H1 (cell line): ENCODE results near the gene UBE3B. TPM values are rescaled to one million over a fixed set of nuclear protein-coding genes. Genes with fewer than 3 reads are reported as not detected.

Source experiments
- CTCF ChIA-PET: fragments of 300-600 bp; sonication (Branson Sonifier 250); formaldehyde crosslinking; loops from one replicate; lab custom pipeline; 2021; ENCODE audit not compliant: partially characterized antibody; lab: Charles Lee
- POLR2A ChIA-PET: fragments of 300-600 bp; sonication (Branson Sonifier 250); formaldehyde crosslinking; loops from one replicate; lab custom pipeline; 2021; ENCODE audit warnings: inconsistent platforms; ENCODE audit not compliant: partially characterized antibody; lab: Charles Lee
- DNase-seq, 2 experiments: peaks; one replicate each; pipeline versions ENCODE4 v3.0.0 to v3.0.0-alpha.2; 2010 to 2022; ENCODE audit warnings: low spot score in 2 of 2, low read depth in 1 of 2, mixed read lengths in 1 of 2
- FAIRE-seq: peaks from 2 replicates; lab custom pipeline; 2011; peaks lifted over from hg19 to GRCh38; lab: Jason Lieb, UNC
- H2AFZ ChIP-seq: 2 replicates; pipeline ENCODE4 v1.8.1; 2012; ENCODE audit warnings: low read length, inconsistent platforms
- H2AK5ac ChIP-seq: 2 replicates; pipeline ENCODE4 v1.6.1; 2013; ENCODE audit warnings: low read depth, low read length
- H2BK120ac ChIP-seq: replicated peaks from 2 replicates; pipeline ENCODE3; 2013; ENCODE audit warnings: low read depth, low read length, inconsistent platforms
- H2BK12ac ChIP-seq: 2 replicates; pipeline ENCODE4 v1.6.1; 2013; ENCODE audit warnings: low read depth, low read length
- H2BK15ac ChIP-seq: 2 replicates; pipeline ENCODE4 v1.6.1; 2013; ENCODE audit warnings: low read length
- H2BK20ac ChIP-seq: 2 replicates; pipeline ENCODE4 v1.6.1; 2013; ENCODE audit warnings: low read length
- H2BK5ac ChIP-seq: 2 replicates; pipeline ENCODE4 v1.6.1; 2013; ENCODE audit warnings: low read depth, low read length
- H3K14ac ChIP-seq: 2 replicates; pipeline ENCODE4 v1.6.1; 2013; ENCODE audit warnings: inconsistent platforms; ENCODE audit not compliant: insufficient read length
- H3K18ac ChIP-seq: 2 replicates; pipeline ENCODE4 v1.6.1; 2013; ENCODE audit warnings: low read length; ENCODE audit errors: extremely low read depth
- H3K23ac ChIP-seq: 2 replicates; pipeline ENCODE4 v1.6.1; 2013; ENCODE audit warnings: inconsistent platforms; ENCODE audit not compliant: insufficient read length
- H3K23me2 ChIP-seq: 2 replicates; pipeline ENCODE4 v1.6.1; 2013; ENCODE audit warnings: low read depth, low read length
- H3K27ac ChIP-seq: 2 replicates; pipeline ENCODE4 v1.6.1; 2011; ENCODE audit warnings: low read depth, low read length, inconsistent platforms
- H3K27me3 ChIP-seq, 4 experiments: replicated peaks in 1 of 4; 1 replicate in 1 of 4; 2 replicates in 3 of 4; pipeline versions ENCODE4 v1.6.1 to v1.8.1; 2011 to 2013; ENCODE audit warnings: low read length in 3 of 4, mild to moderate bottlenecking in 3 of 4, inconsistent platforms in 2 of 4, mixed read lengths in 2 of 4, moderate library complexity in 1 of 4; ENCODE audit not compliant: control insufficient read depth in 3 of 4, insufficient read depth in 3 of 4; ENCODE audit errors: extremely low read depth in 1 of 4
- H3K36me3 ChIP-seq, 4 experiments: 2 replicates each; pipeline versions ENCODE4 v1.6.1 to v1.8.1; 2011 to 2013; ENCODE audit warnings: mild to moderate bottlenecking in 4 of 4, low read length in 3 of 4, moderate library complexity in 2 of 4, control low read depth in 1 of 4, inconsistent platforms in 1 of 4; ENCODE audit not compliant: insufficient read depth in 4 of 4, control insufficient read depth in 2 of 4
- H3K4ac ChIP-seq: replicated peaks from 2 replicates; pipeline ENCODE3; 2013; ENCODE audit warnings: low read length, low read depth, mixed read lengths, inconsistent platforms; ENCODE audit not compliant: insufficient read length
- H3K4me1 ChIP-seq, 4 experiments: replicated peaks in 1 of 4; 1 replicate in 1 of 4; 2 replicates in 3 of 4; pipeline versions ENCODE4 v1.6.1 to v1.8.1; 2011 to 2013; ENCODE audit warnings: low read length in 3 of 4, inconsistent platforms in 2 of 4, mixed read lengths in 1 of 4; ENCODE audit not compliant: insufficient read depth in 4 of 4, control insufficient read depth in 3 of 4
- H3K4me2 ChIP-seq, 2 experiments: 2 replicates each; pipeline versions ENCODE4 v1.6.1 to v1.8.1; 2011 to 2013; ENCODE audit warnings: low read depth in 2 of 2, low read length in 2 of 2, control low read depth in 1 of 2, inconsistent platforms in 1 of 2, mild to moderate bottlenecking in 1 of 2; ENCODE audit not compliant: insufficient read depth in 1 of 2
- H3K4me3 ChIP-seq, 4 experiments: fragments of 200-600, 300-600 bp in 1 of 4; sonication (generic), shearing (Covaris generic), sonication (Bioruptor Twin) in 1 of 4; 2 replicates each; pipeline versions ENCODE4 v1.5.1 to v1.8.1; 2011 to 2016; ENCODE audit warnings: low read length in 4 of 4, low read depth in 3 of 4, control low read depth in 2 of 4, inconsistent platforms in 2 of 4, mild to moderate bottlenecking in 2 of 4, mixed read lengths in 1 of 4, moderate library complexity in 1 of 4; ENCODE audit not compliant: insufficient read depth in 2 of 4; ENCODE audit errors: extremely low read depth in 1 of 4
- H3K56ac ChIP-seq: replicated peaks from 2 replicates; pipeline ENCODE3; 2013; ENCODE audit warnings: low read depth, mild to moderate bottlenecking, mixed read lengths, low read length, inconsistent platforms; ENCODE audit not compliant: insufficient read length
- H3K79me1 ChIP-seq: 2 replicates; pipeline ENCODE4 v1.6.1; 2013; ENCODE audit warnings: low read depth, low read length, control low read depth
- H3K79me2 ChIP-seq, 2 experiments: 2 replicates each; pipeline versions ENCODE4 v1.6.1 to v1.8.1; 2012 to 2013; ENCODE audit warnings: low read length in 2 of 2, mild to moderate bottlenecking in 2 of 2, inconsistent platforms in 1 of 2; ENCODE audit not compliant: insufficient read depth in 2 of 2, control insufficient read depth in 1 of 2
- H3K9ac ChIP-seq, 4 experiments: replicated peaks in 1 of 4; 1 replicate in 1 of 4; 2 replicates in 3 of 4; pipeline versions ENCODE4 v1.6.1 to v1.8.1; 2011 to 2013; ENCODE audit warnings: low read depth in 3 of 4, low read length in 3 of 4, control low read depth in 2 of 4, mild to moderate bottlenecking in 2 of 4, moderate library complexity in 2 of 4, inconsistent platforms in 1 of 4; ENCODE audit errors: extremely low read depth in 1 of 4
- H3K9me3 ChIP-seq, 2 experiments: 2 replicates each; pipeline versions ENCODE4 v1.6.1 to v1.8.1; 2012 to 2013; ENCODE audit warnings: mild to moderate bottlenecking in 2 of 2, moderate library complexity in 2 of 2, control low read depth in 1 of 2, inconsistent platforms in 1 of 2, low read depth in 1 of 2, low read length in 1 of 2, mixed read lengths in 1 of 2; ENCODE audit not compliant: insufficient read depth in 2 of 2
- H4K20me1 ChIP-seq, 2 experiments: replicated peaks in 1 of 2; 2 replicates each; pipeline versions ENCODE3 to v1.8.1; 2011 to 2013; ENCODE audit warnings: inconsistent platforms in 2 of 2, low read length in 2 of 2, mild to moderate bottlenecking in 1 of 2; ENCODE audit not compliant: insufficient read depth in 2 of 2, control insufficient read depth in 1 of 2
- H4K5ac ChIP-seq: 2 replicates; pipeline ENCODE4 v1.6.1; 2013; ENCODE audit warnings: low read length, low read depth, mixed read lengths, inconsistent platforms; ENCODE audit not compliant: insufficient read length
- H4K8ac ChIP-seq: 2 replicates; pipeline ENCODE4 v1.8.0; 2013; ENCODE audit warnings: mild to moderate bottlenecking, moderate library complexity, low read length, inconsistent platforms; ENCODE audit not compliant: insufficient read depth; ENCODE audit errors: extremely low read depth
- H4K91ac ChIP-seq: replicated peaks from 2 replicates; pipeline ENCODE3; 2013; ENCODE audit warnings: low read length, mixed read lengths, inconsistent platforms; ENCODE audit not compliant: insufficient read length
- CBX5 ChIP-seq: fragments of 300-800, 300-1000 bp; sonication (generic); IDR thresholded peaks from 2 replicates; pipeline ENCODE4 v1.7.1; 2016; ENCODE audit warnings: antibody characterized with exemption, low read length, low read depth
- CEBPB ChIP-seq: IDR thresholded peaks from 2 replicates; pipeline ENCODE4 v1.6.1; 2012; ENCODE audit warnings: low read depth, low read length
- CHD1 ChIP-seq: IDR thresholded peaks from 2 replicates; pipeline ENCODE4 v1.6.1; 2012; ENCODE audit warnings: low read depth, low read length, improper control_type of control experiment
- JUND ChIP-seq: IDR thresholded peaks from 2 replicates; pipeline ENCODE4 v1.6.1; 2011; ENCODE audit warnings: mild to moderate bottlenecking, improper control_type of control experiment, low read length
- MAFK ChIP-seq: IDR thresholded peaks from 2 replicates; pipeline ENCODE4 v1.6.1; 2012; ENCODE audit warnings: low read depth, mild to moderate bottlenecking, improper control_type of control experiment, low read length
- POLR2A ChIP-seq, 2 experiments: IDR thresholded peaks; 1 replicate in 1 of 2; 2 replicates in 1 of 2; pipeline ENCODE4 v1.6.1; 2011; ENCODE audit warnings: low read depth in 2 of 2, low read length in 2 of 2, mild to moderate bottlenecking in 2 of 2; ENCODE audit errors: control extremely low read depth in 1 of 2
- WGBS, 2 experiments: shearing (Covaris generic) in 1 of 2; methylation state at CpG; one replicate each; pipeline versions ENCODE4 v1.1.6 to v1.1.7; 2013 to 2015; ENCODE audit warnings: low lambda C conversion rate in 2 of 2, mixed read lengths in 2 of 2, inconsistent platforms in 1 of 2, low coverage in 1 of 2, missing lambda C conversion rate in 1 of 2; ENCODE audit not compliant: insufficient replicate concordance in 2 of 2, insufficient coverage in 1 of 2, insufficient read length in 1 of 2; ENCODE audit errors: extremely low coverage in 1 of 2, missing lambda C conversion rate in 1 of 2; 5-methylcytosine and 5-hydroxymethylcytosine counted together
- polyA plus RNA-seq, 7 experiments: library from polyadenylated mRNA; depleted of rRNA in 3 of 7; stranded (reverse) in 5 of 7; unstranded in 2 of 7; fragments of >200 nt in 5 of 7; fragments of 200-250 nt in 2 of 7; gene quantifications; 1 replicate in 5 of 7; 2 replicates in 1 of 7; 4 replicates in 1 of 7; pipeline versions ENCODE4 v1.2.1 to v1.2.3, GENCODE V29; 2011 to 2013; ENCODE audit warnings: missing spikeins in 2 of 7, mixed read lengths in 2 of 7
- total RNA-seq: library from RNA; stranded (reverse); fragmentation: NEBNext Ultra II Directional; extraction: Animal tissue kit (Norgen Biotek cat#: 25700); gene quantifications from 2 replicates; pipeline ENCODE4 v1.2.1, GENCODE V29; 2021

UBE3B gene
- total and polyA plus RNA-seq, 2 of the 8 experiments (the other 6 are each of a cell fraction or from before 2014, with no cell fraction given): 14.0 to 21.1 TPM

- Histone ChIP-seq H4K91ac (no peak overlapping the region), H2BK12ac (no peak overlapping the region), H3K23me2 (no peaks in the 10 kb centered on the region), H2BK120ac (no peak overlapping the region), H3K4me2 (no peak overlapping the region), H3K27ac (no peak overlapping the region), H3K36me3 (no peaks in the 10 kb centered on the region; a peak in 1 of 8 replicates), H2BK5ac (no peak overlapping the region), H2AK5ac (no peak overlapping the region), H2BK20ac (no peak overlapping the region), H3K4me3 (no peak overlapping the region), H3K9ac (no peak overlapping the region), H3K9me3 (no peaks in the 10 kb centered on the region), H4K20me1 (no peaks in the 10 kb centered on the region), H4K8ac (no peak overlapping the region), H3K4ac (no peak overlapping the region), H2AFZ (no peak overlapping the region), H3K18ac (no peak overlapping the region), H2BK15ac (no peak overlapping the region), H3K56ac (no peak overlapping the region), H3K4me1 (no peaks in the 10 kb centered on the region), H3K79me2 (no peaks in the 10 kb centered on the region), H3K14ac (no peak overlapping the region), H4K5ac (no peak overlapping the region), H3K27me3 (no peaks in the 10 kb centered on the region), H3K79me1 (no peaks in the 10 kb centered on the region), H3K23ac (no peak overlapping the region)
- 82% methylated on average over 2 of the region's 2 CpGs; no CpG with 5 or more reads in 1 of the 2 experiments for WGBS, 2 experiments
- FAIRE-seq (no peak), DNase-seq (no peak)
- ChIA-PET POLR2A (interaction anchor here (1.1 to 2.8 kb wide), 2 partner anchors 12 to 26 kb away, joined by 5 to 7 read pairs; no protein-coding TSS in a partner anchor), CTCF (interaction anchor here (5.7 kb wide), 1 partner anchor 23 kb away, joined by 47 read pairs; no protein-coding TSS in a partner anchor)
- TF ChIP-seq MAFK (no peak), JUND (no peak), CEBPB (no peak), POLR2A (IDR thresholded peaks at IDR 0.05; ENCODE audit: control extremely low read depth in 1 of 2, low read depth in 2 of 2, low read length in 2 of 2) (no peak), CBX5 (no peak), CHD1 (no peak)
These were observed 64.6 kb downstream of the UBE3B start for GRCh38 chr12:109542014-109542413.
